Stimulated activated CD4-positive, alpha-beta T cell treated with anti-CD3 and anti-CD28 coated beads, TNF-alpha, amount 100 ng/mL, for 1 hour (primary cell): ENCODE data around the gene NOL4.
"Not testable (repeated sequence)": the region's sequence is repeated elsewhere in the genome, so short reads cannot be mapped to it uniquely, and the experiment has no call there.

ENCODE experiments used
- DNase-seq, 3 donors: peaks; one replicate each; pipeline ENCODE4 v3.0.0-alpha.2; 2020; ENCODE audit warnings: low read depth in 3 of 3, low spot score in 1 of 3

Gene NOL4, protein sequence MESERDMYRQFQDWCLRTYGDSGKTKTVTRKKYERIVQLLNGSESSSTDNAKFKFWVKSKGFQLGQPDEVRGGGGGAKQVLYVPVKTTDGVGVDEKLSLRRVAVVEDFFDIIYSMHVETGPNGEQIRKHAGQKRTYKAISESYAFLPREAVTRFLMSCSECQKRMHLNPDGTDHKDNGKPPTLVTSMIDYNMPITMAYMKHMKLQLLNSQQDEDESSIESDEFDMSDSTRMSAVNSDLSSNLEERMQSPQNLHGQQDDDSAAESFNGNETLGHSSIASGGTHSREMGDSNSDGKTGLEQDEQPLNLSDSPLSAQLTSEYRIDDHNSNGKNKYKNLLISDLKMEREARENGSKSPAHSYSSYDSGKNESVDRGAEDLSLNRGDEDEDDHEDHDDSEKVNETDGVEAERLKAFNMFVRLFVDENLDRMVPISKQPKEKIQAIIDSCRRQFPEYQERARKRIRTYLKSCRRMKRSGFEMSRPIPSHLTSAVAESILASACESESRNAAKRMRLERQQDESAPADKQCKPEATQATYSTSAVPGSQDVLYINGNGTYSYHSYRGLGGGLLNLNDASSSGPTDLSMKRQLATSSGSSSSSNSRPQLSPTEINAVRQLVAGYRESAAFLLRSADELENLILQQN

DNA sequence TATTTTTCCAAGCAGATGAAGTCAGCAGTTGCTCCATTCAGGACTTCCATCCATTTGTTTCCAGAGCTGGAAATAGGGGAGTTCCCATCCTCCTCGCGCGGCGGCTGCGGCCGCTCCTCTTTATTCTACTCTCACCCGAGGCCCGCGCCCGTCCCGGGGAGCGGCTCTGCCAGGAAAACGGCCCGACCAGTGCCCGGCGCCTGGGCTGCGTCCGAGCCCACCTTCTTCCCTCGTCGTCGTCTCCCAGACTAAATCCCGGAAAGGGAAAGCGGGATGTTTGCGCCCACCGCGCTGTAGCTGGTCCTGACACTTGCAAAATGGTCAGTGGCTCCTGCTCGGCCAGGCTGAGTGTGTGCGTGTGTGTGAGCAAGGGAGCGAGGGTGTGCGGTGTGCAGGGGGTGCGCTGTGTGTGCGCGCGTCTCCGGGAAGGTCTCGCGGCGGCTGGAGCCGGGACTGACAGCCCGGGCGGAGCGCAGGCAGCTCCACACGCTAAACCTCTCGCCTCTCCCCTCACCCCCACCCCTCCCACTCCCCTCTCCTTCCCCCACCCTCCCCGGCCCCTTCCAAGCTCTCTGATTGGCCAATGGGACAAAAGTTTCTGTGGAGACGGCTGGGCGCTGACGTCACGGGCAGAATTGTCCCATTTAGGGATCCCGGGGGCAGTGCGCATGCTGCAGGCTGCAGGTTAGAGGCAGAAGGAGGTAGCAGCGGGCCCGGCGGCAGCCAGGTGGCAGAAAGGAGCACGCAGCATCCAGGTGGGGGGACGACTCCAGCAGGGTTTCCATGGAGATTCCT is at the start of gene NOL4:
Gene NOL4 (minus strand): TSS at position 491 of the 795 bp plus-strand sequence. CDS start 1,660 bp downstream, outside the sequence.
- no peak for DNase-seq

DNA sequence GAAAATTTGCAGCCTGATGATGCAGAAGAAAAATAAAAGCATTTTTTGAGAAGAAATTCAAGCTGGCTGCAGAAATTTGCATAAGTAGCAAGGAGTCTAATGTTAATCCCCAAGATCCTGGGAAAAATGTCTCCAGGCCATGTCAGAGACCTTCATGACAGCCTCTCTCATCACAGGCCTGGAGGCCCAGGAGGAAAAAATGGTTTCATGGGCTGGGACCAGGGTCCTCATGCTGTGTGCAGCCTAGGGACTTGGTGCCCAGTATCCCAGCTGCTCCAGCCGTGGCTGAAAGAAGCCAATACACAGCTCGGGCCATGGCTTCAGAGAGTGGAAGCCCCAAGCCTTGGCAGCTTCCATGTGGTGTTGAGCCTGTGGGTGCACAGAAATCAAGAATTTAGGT is 41.3 kb upstream of the NOL4 start:
- not testable (repeated sequence) for DNase-seq

DNA sequence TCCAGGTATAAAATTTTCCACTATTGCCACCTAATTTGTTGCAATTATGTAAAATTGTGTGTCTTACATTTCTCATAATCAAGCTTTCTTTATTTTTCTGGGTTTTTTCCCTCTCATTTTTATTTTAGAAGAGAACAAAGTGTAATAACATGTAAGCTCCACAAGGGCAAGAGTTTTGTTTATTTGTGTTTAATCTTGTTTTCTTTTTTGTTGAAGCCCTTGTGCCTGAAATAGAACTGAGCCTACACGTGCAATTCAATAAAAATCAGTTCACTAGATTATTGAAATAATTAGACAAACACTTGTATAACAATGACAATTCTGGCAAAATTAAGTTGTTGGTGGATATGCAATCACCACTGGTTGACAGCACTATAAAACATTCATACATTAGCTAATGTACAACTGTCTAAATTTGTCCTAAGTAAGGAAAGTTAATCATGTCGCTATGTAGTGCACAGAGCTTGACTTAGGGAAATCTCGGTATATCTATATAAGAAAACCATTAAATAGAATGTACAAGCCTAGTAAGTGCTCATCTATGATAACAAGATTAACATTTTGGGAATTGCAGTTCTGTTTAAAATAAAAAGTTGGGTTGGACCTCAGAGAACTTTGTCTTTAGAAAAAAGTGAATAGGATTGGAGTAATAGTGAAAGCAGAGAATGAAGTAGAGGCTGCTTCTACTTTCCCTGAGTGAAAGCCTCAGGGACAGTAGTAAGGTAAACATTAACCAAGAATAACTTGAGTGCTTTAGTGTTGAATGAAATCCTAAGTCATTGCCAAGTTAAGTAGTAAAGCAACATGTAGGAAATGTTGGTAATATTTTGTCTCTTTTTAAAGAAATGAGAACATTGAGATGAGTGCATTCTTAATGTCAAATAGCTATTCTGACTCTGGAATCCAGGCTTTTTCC is 37.4 kb upstream of the NOL4 start:
- no peak for DNase-seq

DNA sequence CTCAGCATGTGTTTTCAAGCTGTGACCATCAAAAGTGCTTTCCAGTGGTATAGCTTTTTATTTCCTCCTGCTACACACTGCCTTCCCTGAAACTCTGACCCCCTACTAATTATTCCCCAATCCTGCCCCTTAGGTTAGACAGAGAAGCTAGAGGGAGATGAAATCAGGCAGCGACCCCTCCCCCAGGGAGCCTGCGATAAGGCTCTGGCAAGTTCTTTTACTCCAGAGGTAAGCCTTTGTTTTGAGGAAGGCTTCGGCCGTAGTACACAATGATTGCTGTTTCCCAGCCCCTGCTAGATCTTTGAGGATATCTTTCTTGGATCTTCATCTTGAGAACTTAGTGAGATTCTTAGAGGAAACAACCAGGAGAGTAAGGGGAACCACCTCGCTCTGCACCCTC is 33.5 kb upstream of the NOL4 start:
- no peak for DNase-seq

DNA sequence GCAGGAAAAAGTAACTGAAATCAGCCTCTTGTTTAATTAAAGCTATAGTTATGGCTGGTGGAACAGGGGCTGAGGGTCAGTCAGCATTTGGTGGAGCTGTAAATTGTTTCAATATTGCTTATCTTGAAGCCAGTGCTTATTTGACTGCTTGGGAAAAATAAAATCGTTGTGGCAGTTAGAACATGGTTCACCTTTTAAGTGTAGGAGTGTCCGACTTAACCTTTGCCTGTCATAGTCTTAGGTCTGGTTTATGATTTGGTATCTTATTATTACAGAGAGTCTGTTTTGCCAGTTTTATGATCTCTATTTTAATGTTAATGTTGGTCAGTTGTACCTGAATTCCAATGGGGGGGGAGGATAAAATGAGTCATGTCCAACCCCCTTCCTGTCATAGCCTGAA is 27.2 kb upstream of the NOL4 start:
- no peak for DNase-seq

DNA sequence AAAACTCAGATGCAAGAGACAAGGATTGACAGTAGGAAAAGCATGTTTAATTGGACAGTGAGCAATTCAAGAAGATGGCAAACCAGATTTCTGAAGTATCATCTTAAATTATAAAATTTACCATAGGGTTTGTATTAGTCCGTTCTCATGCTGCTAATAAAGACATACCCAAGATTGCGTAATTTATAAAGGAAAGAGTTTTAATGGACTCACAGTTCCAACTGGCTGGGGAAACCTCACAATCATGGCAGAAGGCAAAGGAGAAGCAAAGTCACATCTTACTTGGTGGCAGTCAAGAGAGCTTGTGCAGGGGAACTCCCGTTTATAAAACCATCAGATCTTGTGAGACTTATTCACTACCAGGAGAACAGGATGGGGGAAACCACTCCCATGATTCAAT is 24.0 kb upstream of the NOL4 start:
- no peak for DNase-seq

DNA sequence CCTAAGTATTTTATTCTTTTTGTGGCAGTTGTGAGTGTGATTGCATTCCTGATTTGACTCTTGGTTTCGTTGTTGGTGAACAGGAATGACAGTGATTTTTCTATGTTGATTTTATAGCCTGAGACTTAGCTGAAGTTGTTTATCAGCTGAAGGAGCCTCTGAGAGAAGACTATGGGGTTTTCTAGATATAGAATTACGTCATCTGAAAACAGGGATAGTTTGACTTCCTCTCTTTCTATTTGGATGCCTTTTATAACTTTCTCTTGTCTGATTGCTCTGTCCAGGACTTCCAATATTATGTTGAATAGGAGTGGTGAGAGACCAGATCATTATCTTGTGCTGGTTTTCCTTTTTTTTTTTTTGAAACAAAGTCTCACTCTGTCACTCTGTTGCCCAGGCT is 18.0 kb upstream of the NOL4 start:
- DNase-seq: no peak

DNA sequence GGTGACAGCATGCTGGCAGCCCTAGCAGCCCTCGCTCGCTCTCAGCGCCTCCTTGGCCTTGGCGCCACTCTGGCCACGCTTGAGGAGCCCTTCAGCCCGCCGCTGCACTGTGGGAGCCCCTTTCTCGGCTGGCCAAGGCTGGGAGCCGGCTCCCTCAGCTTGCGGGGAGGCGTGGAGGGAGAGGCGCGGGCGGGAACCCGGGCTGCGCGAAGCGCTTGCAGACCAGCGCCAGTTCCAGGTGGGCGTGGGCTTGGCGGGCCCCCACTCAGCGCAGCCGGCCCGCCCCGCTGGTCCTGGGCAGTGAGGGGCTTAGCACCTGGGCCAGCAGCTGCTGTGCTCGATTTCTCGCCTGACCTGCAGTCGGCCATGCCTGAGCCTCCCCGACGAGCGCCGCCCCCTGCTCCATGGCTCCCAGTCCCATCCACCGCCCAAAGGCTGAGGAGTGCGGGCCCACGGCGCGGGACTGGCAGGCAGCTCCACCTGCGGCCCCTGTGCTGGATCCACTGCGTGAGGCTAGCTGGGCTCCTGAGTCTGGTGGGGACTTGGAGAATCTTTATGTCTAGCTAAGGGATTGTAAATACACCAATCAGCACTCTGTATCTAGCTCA is 9.2 kb upstream of the NOL4 start:
- not testable (repeated sequence) for DNase-seq

DNA sequence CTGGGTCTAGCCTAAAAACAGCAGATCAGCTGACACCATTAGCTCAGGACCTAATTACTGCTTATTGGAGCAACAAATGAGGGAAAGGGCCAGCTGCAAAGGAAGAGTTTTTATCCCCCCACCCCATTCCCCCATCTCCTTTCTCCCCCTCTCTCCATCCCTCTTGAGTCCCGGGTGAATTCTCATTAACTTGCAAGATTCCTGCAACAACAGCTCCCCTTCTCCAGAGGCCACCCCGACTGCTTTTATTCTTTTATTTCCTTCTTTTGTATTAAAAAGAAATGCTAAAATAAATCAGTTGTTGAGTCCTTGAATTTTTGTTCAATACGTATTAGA is 473 bp upstream of the NOL4 start:
- no peak for DNase-seq

DNA sequence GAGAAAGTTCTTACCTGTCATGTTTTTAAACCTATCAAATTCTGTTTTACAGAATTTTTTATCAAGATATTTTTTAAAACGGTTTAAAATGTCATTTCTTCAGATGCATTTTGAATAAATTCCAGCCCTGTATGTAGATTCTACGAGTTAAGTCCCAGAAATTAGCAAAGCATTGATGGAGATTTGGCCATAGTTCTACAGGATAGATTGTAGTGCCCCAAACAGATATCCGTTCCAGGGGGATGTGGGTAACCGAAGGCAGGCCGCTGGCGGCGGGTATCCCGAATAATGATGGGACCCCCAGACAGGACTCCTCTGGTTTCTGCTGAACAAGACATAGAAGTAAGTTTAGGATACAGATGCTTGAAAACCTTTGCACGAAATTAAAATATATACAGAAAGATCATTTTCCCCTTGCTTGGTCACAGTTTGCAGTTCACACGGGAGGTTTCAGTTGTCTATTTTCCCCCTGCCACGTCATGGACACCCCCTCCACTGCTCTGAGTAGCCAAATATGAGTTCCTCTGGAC is 755 bp downstream of the NOL4 start:
- no peak for DNase-seq

DNA sequence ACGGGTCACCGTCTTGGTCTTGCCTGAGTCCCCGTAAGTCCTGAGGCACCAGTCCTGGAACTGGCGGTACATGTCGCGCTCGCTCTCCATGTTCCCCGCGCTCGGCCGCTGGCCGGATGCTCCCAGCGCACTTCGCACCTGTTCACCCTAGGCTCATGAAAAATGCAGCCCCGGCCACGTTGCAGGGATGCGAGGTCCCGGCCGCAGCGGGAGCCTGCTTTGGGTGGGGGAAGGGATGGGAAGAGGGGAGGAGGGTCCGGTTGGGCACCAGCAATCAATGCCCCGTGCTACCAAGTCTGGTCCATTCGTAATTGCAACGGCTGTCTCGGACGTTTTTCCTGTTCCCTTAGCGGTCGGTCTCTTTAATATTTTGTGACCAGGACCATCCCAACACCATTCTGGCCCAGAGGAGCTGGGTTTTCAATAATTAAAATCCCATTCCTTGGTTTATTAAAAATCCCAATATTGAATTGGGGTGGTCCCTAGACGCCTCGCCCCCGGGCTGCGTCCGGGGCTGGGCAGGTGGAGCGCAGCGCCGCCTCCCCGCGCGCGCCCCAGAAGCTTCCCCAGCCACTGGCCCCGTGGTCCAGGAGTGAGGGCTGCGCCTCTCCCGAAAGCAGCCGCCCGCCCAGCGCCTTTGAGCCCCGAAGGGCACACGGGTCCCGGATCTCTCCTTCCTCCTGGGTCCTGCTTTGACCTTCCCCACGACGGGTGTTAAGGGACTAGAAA is 1.4 kb downstream of the NOL4 start:
- no peak for DNase-seq

DNA sequence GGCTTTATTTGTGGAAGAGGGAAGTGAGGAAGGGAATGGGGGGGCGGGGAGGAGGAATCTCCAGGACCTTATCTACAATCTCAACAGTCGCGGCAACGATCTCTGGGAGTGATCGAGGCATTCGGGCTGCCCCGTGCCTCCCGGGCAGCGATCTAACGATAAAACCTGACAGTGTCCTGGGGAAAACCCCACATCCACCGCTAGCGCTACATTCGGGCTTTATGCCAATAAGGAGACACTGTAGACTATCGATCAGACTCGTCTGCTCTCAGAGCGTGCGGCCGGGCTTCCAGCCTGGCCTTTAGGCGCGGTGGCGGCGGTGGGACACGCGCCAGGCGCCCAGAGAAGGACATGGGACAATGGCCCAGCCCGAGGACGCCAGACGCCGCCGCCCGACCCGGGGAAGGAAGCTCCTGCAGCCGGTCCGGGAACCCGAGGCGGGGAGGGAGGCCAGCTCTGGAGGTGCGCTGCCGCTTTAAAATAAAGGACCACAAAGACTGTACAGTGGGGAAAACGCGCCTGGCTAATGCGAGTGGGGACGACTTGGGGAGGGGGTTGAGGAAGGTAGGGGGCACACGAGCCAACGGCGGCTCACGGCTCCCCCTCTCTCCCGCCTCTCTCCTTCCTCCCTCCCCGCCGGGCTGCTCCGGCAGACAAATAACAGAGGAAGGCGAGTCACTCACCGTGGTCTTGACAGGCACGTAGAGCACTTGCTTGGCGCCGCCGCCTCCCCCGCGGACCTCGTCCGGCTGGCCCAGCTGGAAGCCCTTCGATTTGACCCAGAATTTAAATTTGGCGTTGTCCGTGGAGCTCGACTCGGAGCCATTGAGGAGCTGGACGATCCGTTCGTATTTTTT is 2.2 kb downstream of the NOL4 start:
- DNase-seq: no peak

DNA sequence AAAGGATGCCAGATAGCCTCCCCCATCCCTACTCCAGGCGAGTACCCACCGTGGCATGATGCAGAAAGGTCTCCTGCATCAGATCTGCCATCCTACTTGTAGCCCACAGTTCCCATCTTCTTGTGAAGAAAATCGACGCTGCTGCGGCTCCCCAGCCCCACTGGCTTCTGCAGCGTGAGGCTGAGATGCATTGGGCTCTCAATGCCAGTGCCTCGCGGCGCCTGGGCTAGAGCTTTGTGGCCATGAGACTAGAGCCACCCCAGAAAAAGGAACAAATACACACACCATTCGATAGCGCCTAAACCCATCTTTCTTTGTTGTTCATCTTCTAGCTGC is 2.8 kb downstream of the NOL4 start:
- DNase-seq: no peak

DNA sequence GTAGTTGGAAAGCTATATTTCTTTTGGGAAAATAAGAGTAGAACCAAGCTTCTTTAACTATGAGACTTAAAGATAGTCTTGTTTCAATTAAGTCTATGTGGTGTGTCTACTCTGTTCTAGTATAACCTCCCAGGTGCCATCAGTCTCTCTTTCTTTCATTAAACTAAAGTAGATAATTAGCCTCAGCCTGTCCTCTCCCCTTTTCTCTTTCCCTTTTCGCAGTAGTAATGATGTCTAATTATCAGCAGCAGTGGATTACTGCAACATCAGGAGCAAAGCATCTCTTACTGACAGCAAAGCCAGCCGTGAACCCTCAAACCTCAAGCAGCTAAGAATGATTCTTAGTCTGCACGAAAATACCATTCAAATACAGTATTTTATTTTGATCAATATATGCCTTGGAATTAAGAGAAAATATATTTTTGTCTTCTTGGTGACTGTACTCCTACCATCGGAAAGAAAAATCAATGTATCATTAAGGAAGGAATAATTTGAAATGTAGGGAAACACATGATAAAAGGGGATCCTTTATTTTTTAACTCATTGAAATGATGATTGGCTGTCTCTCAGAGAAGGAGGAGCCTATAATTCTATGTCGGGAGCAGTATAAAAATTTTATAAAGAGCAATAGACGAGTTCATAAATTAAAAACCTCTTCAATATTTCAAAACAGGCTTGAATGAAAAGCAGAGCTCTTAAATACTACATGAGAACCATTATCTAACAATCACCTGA is 4.5 kb downstream of the NOL4 start:
- DNase-seq: no peak

DNA sequence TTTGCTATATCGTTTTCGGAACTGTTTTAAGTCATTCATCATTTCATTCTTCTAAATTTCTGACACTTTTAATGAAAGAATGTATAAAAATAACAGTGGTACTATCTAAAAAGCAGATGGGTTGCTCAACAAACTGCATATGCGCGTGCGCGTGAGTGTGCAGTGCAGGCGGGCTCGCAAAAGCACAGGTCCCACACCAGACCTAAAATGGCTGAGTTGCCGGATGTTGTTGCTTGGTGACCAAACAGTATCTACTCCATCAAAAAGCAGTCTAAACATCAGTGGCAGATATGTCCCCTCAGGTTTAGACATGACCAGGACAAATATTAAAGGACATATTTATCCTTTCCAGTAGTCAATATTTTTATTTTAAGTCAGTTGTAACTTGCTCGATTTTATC is 5.1 kb downstream of the NOL4 start:
- no peak for DNase-seq

DNA sequence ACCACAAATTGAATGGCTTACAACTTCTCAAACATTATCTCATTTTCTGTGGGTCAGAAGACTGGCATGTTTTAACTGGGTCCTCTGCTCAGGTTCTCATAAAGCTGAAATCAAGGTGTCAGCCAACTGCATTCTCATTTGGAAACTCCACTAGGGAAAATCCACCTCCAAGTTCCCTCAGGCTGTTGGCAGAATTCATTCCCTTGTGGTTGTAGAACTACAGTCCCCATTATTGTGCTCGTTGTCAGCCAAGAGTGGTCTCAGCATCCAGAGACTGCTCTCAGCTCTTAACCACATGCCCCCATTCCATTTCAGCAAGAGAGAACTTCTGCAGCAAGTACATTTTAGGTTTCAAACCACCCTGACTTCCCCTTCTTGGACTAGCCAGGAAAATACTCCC is 12.2 kb downstream of the NOL4 start:
- DNase-seq: no peak

DNA sequence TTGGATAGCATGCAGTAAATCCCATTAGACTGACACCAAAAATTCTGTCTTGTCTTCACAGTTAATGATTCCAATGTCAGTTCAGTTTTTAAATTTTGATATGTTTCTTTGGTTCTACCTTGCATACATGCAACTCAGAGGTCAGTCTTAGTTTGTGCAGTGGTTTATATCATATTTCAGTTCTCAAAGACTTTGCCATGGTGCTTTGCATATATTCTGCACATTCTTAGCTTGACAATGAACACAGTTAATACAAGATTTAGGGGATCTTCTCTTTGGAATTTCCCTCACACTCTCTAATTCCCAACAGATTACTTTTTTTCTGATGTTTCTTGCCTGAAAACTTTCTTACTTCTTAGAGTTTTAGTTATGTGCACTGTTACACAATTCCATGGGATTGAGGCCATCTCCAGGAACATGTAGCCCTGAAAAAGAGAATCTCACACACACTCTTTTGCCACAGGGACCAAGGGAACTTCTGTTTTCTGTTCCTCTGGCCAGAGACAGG is 17.3 kb downstream of the NOL4 start:
- DNase-seq: no peak

DNA sequence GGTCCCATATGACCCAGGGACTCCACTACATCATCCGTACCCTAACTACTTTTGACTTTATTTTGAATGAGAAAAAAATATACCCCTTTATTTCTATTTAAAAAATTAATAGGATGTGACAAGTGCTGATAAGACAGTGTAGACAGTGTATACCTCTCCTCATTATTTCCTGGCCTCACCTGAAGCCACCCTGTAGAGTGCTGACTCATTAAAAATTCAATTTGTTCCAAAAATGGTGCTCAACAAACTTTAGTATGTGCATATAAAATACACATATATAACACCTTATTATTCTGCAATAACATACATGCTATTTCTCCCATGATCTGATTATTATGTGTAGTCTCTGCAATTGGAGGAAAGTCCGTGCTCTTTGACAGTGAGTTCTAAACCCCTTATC is 20.8 kb downstream of the NOL4 start:
- no peak for DNase-seq
